PFSK-1 (cell line): ENCODE measurements around the gene C20orf173.

ENCODE experiments used
- POLR2AphosphoS5 ChIP-seq: IDR thresholded peaks from 2 replicates; pipeline ENCODE4 v1.6.1; 2012; ENCODE audit warnings: low read depth, mild to moderate bottlenecking, control low read depth, low read length, moderate library complexity
- TAF1 ChIP-seq: IDR thresholded peaks from 2 replicates; pipeline ENCODE4 v1.6.1; 2012; ENCODE audit warnings: low read length, control low read depth, borderline replicate concordance; ENCODE audit not compliant: insufficient read depth
- TF ChIP-seq, protein P1 (sequence below), 2 experiments: IDR thresholded peaks; 2 replicates each; pipeline versions ENCODE4 v1.6.1 to v1.8.0; 2011 to 2012; ENCODE audit warnings: low read depth in 2 of 2, low read length in 2 of 2, control low read depth in 1 of 2, inconsistent platforms in 1 of 2, mild to moderate bottlenecking in 1 of 2, moderate library complexity in 1 of 2; ENCODE audit not compliant: insufficient read depth in 1 of 2

DNA sequence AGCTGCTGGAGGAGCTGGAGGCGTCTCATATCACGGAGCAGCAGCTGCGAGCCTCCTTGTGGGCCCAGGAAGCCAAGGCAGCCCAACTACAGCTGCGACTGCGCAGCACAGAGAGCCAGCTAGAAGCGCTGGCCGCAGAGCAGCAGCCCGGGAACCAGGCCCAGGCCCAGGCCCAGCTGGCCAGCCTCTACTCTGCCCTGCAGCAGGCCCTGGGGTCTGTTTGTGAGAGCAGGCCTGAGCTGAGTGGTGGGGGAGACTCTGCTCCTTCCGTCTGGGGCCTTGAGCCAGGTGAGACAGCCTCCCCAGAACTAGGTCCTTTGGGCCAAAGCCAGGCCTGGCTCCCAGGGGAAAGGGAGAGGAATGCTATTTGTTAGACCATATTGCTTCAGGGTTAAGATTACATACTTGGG, 31.7 kb downstream of the C20orf173 start:
- TF ChIP-seq POLR2AphosphoS5: no peak
- TF ChIP-seq, protein P1, sequence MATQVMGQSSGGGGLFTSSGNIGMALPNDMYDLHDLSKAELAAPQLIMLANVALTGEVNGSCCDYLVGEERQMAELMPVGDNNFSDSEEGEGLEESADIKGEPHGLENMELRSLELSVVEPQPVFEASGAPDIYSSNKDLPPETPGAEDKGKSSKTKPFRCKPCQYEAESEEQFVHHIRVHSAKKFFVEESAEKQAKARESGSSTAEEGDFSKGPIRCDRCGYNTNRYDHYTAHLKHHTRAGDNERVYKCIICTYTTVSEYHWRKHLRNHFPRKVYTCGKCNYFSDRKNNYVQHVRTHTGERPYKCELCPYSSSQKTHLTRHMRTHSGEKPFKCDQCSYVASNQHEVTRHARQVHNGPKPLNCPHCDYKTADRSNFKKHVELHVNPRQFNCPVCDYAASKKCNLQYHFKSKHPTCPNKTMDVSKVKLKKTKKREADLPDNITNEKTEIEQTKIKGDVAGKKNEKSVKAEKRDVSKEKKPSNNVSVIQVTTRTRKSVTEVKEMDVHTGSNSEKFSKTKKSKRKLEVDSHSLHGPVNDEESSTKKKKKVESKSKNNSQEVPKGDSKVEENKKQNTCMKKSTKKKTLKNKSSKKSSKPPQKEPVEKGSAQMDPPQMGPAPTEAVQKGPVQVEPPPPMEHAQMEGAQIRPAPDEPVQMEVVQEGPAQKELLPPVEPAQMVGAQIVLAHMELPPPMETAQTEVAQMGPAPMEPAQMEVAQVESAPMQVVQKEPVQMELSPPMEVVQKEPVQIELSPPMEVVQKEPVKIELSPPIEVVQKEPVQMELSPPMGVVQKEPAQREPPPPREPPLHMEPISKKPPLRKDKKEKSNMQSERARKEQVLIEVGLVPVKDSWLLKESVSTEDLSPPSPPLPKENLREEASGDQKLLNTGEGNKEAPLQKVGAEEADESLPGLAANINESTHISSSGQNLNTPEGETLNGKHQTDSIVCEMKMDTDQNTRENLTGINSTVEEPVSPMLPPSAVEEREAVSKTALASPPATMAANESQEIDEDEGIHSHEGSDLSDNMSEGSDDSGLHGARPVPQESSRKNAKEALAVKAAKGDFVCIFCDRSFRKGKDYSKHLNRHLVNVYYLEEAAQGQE (IDR thresholded peaks at IDR 0.05; ENCODE audit: insufficient read depth in 1 of 2, low read depth in 2 of 2, low read length in 2 of 2): no peak
- TF ChIP-seq TAF1: no peak
